ENCODE data around the gene SPTB. TPM values are rescaled to one million over a fixed set of nuclear protein-coding genes. Genes with fewer than 3 reads are reported as not detected.

Gene SPTB
- total and polyA plus RNA-seq, 10 of the 15 experiments (the other 5 are each of a cell fraction or from before 2014, with no cell fraction given): under 0.01 to 0.04 (median 0.02) TPM; not detected in 4

DNA sequence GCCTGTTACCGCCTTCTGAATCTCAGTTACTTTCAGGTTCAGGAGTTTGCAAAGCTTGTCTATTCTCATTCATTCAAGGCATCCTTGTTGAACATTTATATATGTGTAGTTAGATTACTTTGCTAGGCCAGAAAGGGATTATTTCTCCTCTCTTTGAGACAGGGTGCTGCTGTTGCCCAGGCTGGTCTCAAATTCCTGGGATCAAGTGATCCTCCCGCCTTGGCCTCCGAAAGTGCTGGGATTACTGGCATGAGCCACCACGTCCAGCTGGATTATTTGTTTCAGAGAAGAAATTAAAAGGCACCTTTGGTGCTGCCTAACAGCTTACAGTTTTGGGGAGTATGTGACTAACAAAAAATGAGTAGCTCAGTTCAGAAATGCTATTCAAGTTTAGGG, 35.3 kb upstream of the SPTB start (continued):
- TF ChIP-seq, protein P1, sequence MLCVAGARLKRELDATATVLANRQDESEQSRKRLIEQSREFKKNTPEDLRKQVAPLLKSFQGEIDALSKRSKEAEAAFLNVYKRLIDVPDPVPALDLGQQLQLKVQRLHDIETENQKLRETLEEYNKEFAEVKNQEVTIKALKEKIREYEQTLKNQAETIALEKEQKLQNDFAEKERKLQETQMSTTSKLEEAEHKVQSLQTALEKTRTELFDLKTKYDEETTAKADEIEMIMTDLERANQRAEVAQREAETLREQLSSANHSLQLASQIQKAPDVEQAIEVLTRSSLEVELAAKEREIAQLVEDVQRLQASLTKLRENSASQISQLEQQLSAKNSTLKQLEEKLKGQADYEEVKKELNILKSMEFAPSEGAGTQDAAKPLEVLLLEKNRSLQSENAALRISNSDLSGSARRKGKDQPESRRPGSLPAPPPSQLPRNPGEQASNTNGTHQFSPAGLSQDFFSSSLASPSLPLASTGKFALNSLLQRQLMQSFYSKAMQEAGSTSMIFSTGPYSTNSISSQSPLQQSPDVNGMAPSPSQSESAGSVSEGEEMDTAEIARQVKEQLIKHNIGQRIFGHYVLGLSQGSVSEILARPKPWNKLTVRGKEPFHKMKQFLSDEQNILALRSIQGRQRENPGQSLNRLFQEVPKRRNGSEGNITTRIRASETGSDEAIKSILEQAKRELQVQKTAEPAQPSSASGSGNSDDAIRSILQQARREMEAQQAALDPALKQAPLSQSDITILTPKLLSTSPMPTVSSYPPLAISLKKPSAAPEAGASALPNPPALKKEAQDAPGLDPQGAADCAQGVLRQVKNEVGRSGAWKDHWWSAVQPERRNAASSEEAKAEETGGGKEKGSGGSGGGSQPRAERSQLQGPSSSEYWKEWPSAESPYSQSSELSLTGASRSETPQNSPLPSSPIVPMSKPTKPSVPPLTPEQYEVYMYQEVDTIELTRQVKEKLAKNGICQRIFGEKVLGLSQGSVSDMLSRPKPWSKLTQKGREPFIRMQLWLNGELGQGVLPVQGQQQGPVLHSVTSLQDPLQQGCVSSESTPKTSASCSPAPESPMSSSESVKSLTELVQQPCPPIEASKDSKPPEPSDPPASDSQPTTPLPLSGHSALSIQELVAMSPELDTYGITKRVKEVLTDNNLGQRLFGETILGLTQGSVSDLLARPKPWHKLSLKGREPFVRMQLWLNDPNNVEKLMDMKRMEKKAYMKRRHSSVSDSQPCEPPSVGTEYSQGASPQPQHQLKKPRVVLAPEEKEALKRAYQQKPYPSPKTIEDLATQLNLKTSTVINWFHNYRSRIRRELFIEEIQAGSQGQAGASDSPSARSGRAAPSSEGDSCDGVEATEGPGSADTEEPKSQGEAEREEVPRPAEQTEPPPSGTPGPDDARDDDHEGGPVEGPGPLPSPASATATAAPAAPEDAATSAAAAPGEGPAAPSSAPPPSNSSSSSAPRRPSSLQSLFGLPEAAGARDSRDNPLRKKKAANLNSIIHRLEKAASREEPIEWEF (IDR thresholded peaks at IDR 0.05; ENCODE audit: insufficient replicate concordance, low read depth, low read length): peak; percentile 6
- TF ChIP-seq MYC (IDR thresholded peaks at IDR 0.05; ENCODE audit: insufficient read depth, insufficient read length, insufficient replicate concordance, low read length, severe bottlenecking): no peak
- no peak for TF ChIP-seq TBL1XR1 (IDR thresholded peaks at IDR 0.05; ENCODE audit: low read depth, low read length)

DNA sequence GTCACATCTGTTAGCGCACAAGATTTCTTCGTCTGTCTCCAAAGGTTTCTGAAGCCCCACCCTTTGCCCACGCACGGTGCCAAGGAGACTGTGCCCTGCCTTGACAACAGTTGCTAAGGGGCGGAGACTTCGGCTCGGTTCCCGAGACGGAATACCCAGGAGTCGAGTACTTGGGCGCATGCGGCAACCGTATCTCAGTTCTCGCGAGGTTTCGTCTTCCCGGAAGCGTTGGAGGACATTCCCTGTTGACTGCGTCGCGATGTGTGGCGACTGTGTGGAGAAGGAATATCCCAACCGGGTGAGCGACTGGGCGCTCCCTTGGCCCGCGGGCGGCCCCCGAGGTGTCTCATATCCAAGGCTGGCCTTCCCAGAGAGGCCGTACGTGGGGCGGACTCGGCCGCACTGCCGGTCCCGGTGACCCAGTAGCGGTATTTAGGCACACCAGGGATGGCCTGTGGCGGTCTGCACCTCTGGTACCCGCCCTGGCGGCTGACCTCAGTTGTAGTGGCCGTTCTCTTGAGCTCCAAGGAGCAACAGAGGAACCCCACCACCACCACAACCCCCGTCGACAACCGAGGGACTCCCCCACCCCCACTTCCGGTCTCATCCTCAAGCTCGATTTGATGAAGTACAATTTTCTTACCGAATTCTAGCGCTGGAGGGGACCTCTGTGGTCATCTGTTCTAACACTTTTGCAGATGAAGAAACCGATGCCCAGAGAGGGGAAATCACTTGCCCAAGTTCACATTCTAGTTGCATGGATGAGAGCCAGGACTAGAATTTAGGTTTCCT, 34.7 kb upstream of the SPTB start, which contains the start of gene CHURC1:
Gene CHURC1, plus strand, starts transcription at position 219 of the 792 bp plus-strand sequence. Its CDS starts 41 bp downstream, at position 260.
- CTCF ChIA-PET: interaction anchor here (0.7 to 2.8 kb wide), 14 partner anchors 10 to 105 kb away, joined by 3 to 10 read pairs (median 4); partner anchors contain the start of gene FNTB
- Histone ChIP-seq H3K4me2 (ENCODE audit: control insufficient read depth, insufficient read depth) (peak within 1 kb of the TSS; percentile 92), H3K4me1 (ENCODE audit: control insufficient read depth, insufficient read depth, low read length) (peaks cover 5% of the 10 kb centered on the region; the same call in 1 of the 2 replicates), H3K9ac (ENCODE audit: control insufficient read depth, insufficient read depth, low read length) (peak within 1 kb of the TSS; percentile 98), H3K27me3 (replicated peaks in 1 of 2; ENCODE audit: control insufficient read depth in 2 of 2, insufficient read depth in 2 of 2, low read length in 1 of 2) (no peaks in the 10 kb centered on the region), H3K27ac (ENCODE audit: control insufficient read depth, insufficient read depth) (peak within 1 kb of the TSS; percentile 98), H3K9me3 (replicated peaks; ENCODE audit: control insufficient read depth, insufficient read depth, low read length) (no peaks in the 10 kb centered on the region; the same call in 1 of the 3 replicates), H3K4me3 (peak within 1 kb of the TSS; percentile 79), H4K20me1 (ENCODE audit: control insufficient read depth, insufficient read depth) (no peaks in the 10 kb centered on the region), H3K36me3 (ENCODE audit: control insufficient read depth in 2 of 2, insufficient read depth in 2 of 2, low read length in 1 of 2) (no peaks in the 10 kb centered on the region; a peak in 1 of 4 replicates), H2AFZ (ENCODE audit: control insufficient read depth, low read depth, low read length) (peak within 1 kb of the TSS; percentile 89), H3K79me2 (ENCODE audit: control insufficient read depth, insufficient read depth, low read length) (peaks cover 49% of the 10 kb centered on the region)
- FAIRE-seq (peak; percentile 38), ATAC-seq (peak; percentile 98), DNase-seq (ENCODE audit: low read depth, low spot score) (peak; percentile 93)
- no TSS peak for BruUV-seq (replicated peaks)
- in situ Hi-C loops (cut with MboI) (no loop called here), intact Hi-C loops (cut with micrococcal nuclease; ENCODE audit: unreplicated experiment) (loop anchor here (2.0 kb wide), 1 partner anchor 72 kb away; the partner anchor contains the start of gene FNTB)
- POLR2A ChIA-PET: interaction anchor here (0.6 to 2.3 kb wide), 7 partner anchors 10 to 734 kb away, joined by 4 to 15 read pairs (median 9); no protein-coding TSS in a partner anchor
- RAD21 ChIA-PET (ENCODE audit: unreplicated experiment): interaction anchor here (0.6 to 2.2 kb wide), 12 partner anchors 10 to 501 kb away, joined by 3 to 9 read pairs (median 4); partner anchors contain the start of gene FNTB
- SMC1A ChIA-PET (ENCODE audit: uncharacterized antibody, unreplicated experiment): interaction anchor here (0.8 to 2.8 kb wide), 10 partner anchors 10 to 102 kb away, joined by 3 to 12 read pairs (median 4); partner anchors contain the start of gene FNTB
- 2% methylated on average over 47 of the region's 49 CpGs for WGBS (ENCODE audit: insufficient coverage, insufficient replicate concordance, low lambda C conversion rate, missing lambda C conversion rate)
- TF ChIP-seq NFYB (IDR thresholded peaks at IDR 0.05; ENCODE audit: insufficient read depth, low read depth, low read length) (no peak), CHD2 (IDR thresholded peaks at IDR 0.05; ENCODE audit: borderline replicate concordance, low read depth, low read length) (peak; percentile 99), BRCA1 (IDR thresholded peaks at IDR 0.05; ENCODE audit: low read depth, low read length) (peak; percentile 83), WRNIP1 (IDR thresholded peaks at IDR 0.05; ENCODE audit: borderline replicate concordance, low read depth, low read length) (no peak), LARP7 (IDR thresholded peaks at IDR 0.05) (0 out of 2 replicates have a peak, but pooled peaks have one; percentile 65), EP300 (IDR thresholded peaks at IDR 0.05; ENCODE audit: borderline replicate concordance in 1 of 2, control insufficient read depth in 1 of 2, low read depth in 2 of 2, low read length in 2 of 2) (no peak), TBL1XR1 (IDR thresholded peaks at IDR 0.05; ENCODE audit: low read depth, low read length) (0 out of 2 replicates have a peak, but pooled peaks have one; percentile 22), SMC3 (IDR thresholded peaks at IDR 0.05; ENCODE audit: borderline replicate concordance, low read length) (no peak), MEF2A (IDR thresholded peaks at IDR 0.05; ENCODE audit: insufficient read depth, low read depth, low read length) (no peak), POU2F2 (IDR thresholded peaks at IDR 0.05; ENCODE audit: borderline replicate concordance, low read depth, low read length) (no peak; the same call in 2 of the 3 replicates)
- TF ChIP-seq, protein P2, sequence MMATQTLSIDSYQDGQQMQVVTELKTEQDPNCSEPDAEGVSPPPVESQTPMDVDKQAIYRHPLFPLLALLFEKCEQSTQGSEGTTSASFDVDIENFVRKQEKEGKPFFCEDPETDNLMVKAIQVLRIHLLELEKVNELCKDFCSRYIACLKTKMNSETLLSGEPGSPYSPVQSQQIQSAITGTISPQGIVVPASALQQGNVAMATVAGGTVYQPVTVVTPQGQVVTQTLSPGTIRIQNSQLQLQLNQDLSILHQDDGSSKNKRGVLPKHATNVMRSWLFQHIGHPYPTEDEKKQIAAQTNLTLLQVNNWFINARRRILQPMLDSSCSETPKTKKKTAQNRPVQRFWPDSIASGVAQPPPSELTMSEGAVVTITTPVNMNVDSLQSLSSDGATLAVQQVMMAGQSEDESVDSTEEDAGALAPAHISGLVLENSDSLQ (IDR thresholded peaks at IDR 0.05): 0 out of 2 replicates have a peak, but pooled peaks have one; percentile 15
